ENCODE data around the gene SNAP91.

Gene SNAP91

DNA sequence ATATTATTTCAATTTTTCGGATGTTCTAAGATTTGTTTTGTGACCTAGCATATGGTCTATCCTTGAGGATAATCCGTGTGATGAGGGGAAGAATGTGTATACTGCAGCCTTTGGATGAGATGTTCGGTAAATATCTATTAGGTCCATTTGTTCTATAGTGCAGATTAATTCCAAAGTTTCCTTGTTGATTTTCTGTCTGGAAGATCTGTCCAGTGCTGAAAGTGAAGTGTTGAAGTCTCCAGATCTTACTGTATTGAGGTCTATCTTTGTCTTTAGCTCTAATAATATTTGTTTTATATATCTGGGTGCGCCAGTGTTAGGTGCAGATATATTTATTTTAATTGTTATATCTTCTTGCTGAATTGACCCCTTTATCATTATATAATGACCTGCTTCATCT, 32.2 kb upstream of the SNAP91 start:
- Histone ChIP-seq H3K4me3 (replicated peaks; ENCODE audit: low read depth, low read length) (no peak overlapping the region), H3K36me3 (ENCODE audit: control insufficient read depth, insufficient read depth, low read length) (no peaks in the 10 kb centered on the region), H3K27me3 (replicated peaks; ENCODE audit: control insufficient read depth, insufficient read depth, low read length) (no peaks in the 10 kb centered on the region)
- DNase-seq (ENCODE audit: extremely low read depth, insufficient read length): no peak
- no peak for TF ChIP-seq CTCF (IDR thresholded peaks at IDR 0.05; ENCODE audit: insufficient read depth, low read length, poor library complexity, severe bottlenecking)

DNA sequence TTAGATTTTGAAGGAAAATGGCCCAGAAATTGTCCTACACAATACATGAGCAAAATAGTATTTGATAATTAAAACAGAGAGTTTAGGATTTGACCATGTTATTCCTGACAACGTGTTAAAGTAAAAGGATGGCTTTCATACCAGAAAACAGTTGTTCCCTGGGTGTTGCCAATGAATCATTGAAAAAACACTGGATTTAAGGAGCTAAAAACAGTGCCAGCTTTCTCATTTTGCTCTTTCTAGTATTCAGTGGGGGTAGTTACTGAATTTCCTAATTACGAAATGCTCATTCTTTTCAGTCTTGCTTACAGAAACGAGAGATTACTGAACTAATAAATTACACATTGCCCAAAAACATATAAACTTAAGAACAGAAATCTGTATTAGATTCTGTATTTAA, 26.6 kb upstream of the SNAP91 start:
- no peak for TF ChIP-seq CTCF (IDR thresholded peaks at IDR 0.05; ENCODE audit: insufficient read depth, low read length, poor library complexity, severe bottlenecking)
- Histone ChIP-seq H3K4me3 (replicated peaks; ENCODE audit: low read depth, low read length) (no peak overlapping the region), H3K27me3 (replicated peaks; ENCODE audit: control insufficient read depth, insufficient read depth, low read length) (no peaks in the 10 kb centered on the region), H3K36me3 (ENCODE audit: control insufficient read depth, insufficient read depth, low read length) (no peaks in the 10 kb centered on the region)
- DNase-seq (ENCODE audit: extremely low read depth, insufficient read length): no peak

GRCh38 chr6:83729871-83730270, 21.0 kb upstream of the SNAP91 start:
- H3K27me3 ChIP-seq (replicated peaks; ENCODE audit: control insufficient read depth, insufficient read depth, low read length): no peaks in the 10 kb centered on the region
- no peaks in the 10 kb centered on the region for H3K36me3 ChIP-seq (ENCODE audit: control insufficient read depth, insufficient read depth, low read length)
- no peak for TF ChIP-seq CTCF (IDR thresholded peaks at IDR 0.05; ENCODE audit: insufficient read depth, low read length, poor library complexity, severe bottlenecking)
- H3K4me3 ChIP-seq (replicated peaks; ENCODE audit: low read depth, low read length): no peak overlapping the region
- no peak for DNase-seq (ENCODE audit: extremely low read depth, insufficient read length)

GRCh38 chr6:83722876-83723275, 14.0 kb upstream of the SNAP91 start:
- H3K27me3 ChIP-seq (replicated peaks; ENCODE audit: control insufficient read depth, insufficient read depth, low read length): no peaks in the 10 kb centered on the region
- no peak overlapping the region for H3K4me3 ChIP-seq (replicated peaks; ENCODE audit: low read depth, low read length)
- TF ChIP-seq CTCF (IDR thresholded peaks at IDR 0.05; ENCODE audit: insufficient read depth, low read length, poor library complexity, severe bottlenecking): no peak
- H3K36me3 ChIP-seq (ENCODE audit: control insufficient read depth, insufficient read depth, low read length): no peaks in the 10 kb centered on the region
- DNase-seq (ENCODE audit: extremely low read depth, insufficient read length): no peak

GRCh38 chr6:83717809-83718208, 8.9 kb upstream of the SNAP91 start:
- Histone ChIP-seq H3K4me3 (replicated peaks; ENCODE audit: low read depth, low read length) (no peak overlapping the region), H3K27me3 (replicated peaks; ENCODE audit: control insufficient read depth, insufficient read depth, low read length) (no peaks in the 10 kb centered on the region), H3K36me3 (ENCODE audit: control insufficient read depth, insufficient read depth, low read length) (no peaks in the 10 kb centered on the region)
- no peak for DNase-seq (ENCODE audit: extremely low read depth, insufficient read length)
- TF ChIP-seq CTCF (IDR thresholded peaks at IDR 0.05; ENCODE audit: insufficient read depth, low read length, poor library complexity, severe bottlenecking): no peak

DNA sequence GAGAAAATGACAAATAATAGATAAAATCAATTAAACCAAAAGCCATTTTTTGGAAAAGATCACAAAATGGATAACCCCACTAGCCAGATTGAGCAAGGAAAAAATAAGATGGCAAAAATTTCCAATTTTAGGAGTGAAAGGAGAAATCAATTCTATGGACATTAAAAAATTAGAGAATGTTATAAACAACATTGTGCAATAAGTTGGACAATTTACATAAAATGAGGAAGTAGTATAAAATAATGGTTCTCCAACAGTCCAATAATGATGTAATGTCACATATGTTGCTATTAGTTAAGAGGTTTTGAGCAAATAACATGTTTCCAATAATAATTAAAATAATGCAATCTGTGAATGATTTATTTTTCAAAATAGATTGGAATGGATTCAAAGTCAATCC, 3.1 kb upstream of the SNAP91 start:
- no peaks in the 10 kb centered on the region for H3K27me3 ChIP-seq (replicated peaks; ENCODE audit: control insufficient read depth, insufficient read depth, low read length)
- no peak for DNase-seq (ENCODE audit: extremely low read depth, insufficient read length)
- TF ChIP-seq CTCF (IDR thresholded peaks at IDR 0.05; ENCODE audit: insufficient read depth, low read length, poor library complexity, severe bottlenecking): no peak

More for the DNA sequence above, 3.1 kb upstream of the SNAP91 start:
- Histone ChIP-seq H3K4me3 (replicated peaks; ENCODE audit: low read depth, low read length) (no peak overlapping the region), H3K36me3 (ENCODE audit: control insufficient read depth, insufficient read depth, low read length) (no peaks in the 10 kb centered on the region)
